Measurements from ENCODE around the gene PTPRN2.
"Not testable (repeated sequence)": the region's sequence is repeated elsewhere in the genome, so short reads cannot be mapped to it uniquely, and the experiment has no call there.

The PTPRN2 gene

DNA sequence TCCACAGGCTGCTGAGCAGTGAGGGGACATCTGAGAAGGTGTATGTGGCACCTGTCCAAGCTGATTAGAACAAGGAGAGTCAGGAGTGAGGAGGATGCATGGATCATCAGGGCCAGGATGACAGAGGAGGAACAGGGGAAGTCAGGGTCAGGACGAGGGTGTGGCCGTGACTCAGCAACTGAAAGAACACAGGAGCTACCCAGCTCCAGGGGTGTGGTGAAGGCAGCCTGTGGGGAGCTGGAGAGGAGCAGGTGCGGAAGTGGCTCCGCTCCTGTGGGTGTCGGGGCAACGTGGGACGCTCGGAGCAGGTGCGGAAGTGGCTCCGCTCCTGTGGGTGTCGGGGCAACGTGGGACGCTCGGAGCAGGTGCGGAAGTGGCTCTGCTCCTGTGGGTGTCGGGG is 79.3 kb downstream of the PTPRN2 start:
- not testable (repeated sequence) for H3K56ac ChIP-seq (ENCODE audit: low read length); H3K4me3 ChIP-seq (ENCODE audit: low read length); H3K4me2 ChIP-seq (ENCODE audit: low read length); H3K27ac ChIP-seq (ENCODE audit: low read depth, low read length); H3K36me3 ChIP-seq (ENCODE audit: control insufficient read depth, insufficient read depth, low read length); H3K27me3 ChIP-seq (ENCODE audit: insufficient read depth, low read length, poor library complexity); H2BK5ac ChIP-seq (ENCODE audit: low read length); H3K79me1 ChIP-seq (ENCODE audit: low read length); H3K79me2 ChIP-seq (ENCODE audit: control insufficient read depth, insufficient read depth, low read length); H2AK5ac ChIP-seq (ENCODE audit: low read length); DNase-seq; H3K23ac ChIP-seq (ENCODE audit: low read length); H3K4ac ChIP-seq (ENCODE audit: low read depth, low read length); H4K8ac ChIP-seq (ENCODE audit: low read depth, low read length); H3K4me1 ChIP-seq (ENCODE audit: control insufficient read depth, low read depth, low read length); H2BK120ac ChIP-seq (ENCODE audit: low read depth, low read length); H2BK15ac ChIP-seq (replicated peaks; ENCODE audit: low read depth); H3K9ac ChIP-seq (ENCODE audit: low read length); H4K5ac ChIP-seq (ENCODE audit: low read length); H3K18ac ChIP-seq (ENCODE audit: low read length)
- WGBS (ENCODE audit: extremely low coverage, insufficient coverage, low lambda C conversion rate), result no CpG with 5 or more reads among the region's 16 CpGs

DNA sequence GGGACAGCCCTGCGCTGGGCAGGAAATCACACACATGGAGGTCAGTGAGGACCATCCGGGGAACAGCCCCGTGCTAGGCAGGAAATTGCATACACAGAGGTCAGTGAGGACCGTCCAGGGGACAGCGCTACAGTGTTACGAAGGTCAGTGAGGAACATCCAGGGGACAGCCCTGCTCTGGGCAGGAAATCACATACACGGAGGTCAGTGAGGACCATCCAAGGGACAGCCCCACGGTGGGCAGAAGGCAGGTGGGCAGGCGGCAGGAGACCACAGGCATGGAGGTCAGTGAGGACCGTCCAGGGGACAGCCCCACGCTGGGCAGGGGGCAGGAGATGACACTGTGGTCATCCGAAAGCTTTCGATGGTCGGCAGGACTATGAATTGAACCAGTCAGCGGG is 79.7 kb downstream of the PTPRN2 start:
- no peaks in the 10 kb centered on the region for H3K27me3 ChIP-seq (ENCODE audit: insufficient read depth, low read length, poor library complexity)
- no peaks in the 10 kb centered on the region for H3K79me2 ChIP-seq (ENCODE audit: control insufficient read depth, insufficient read depth, low read length)
- H4K8ac ChIP-seq (ENCODE audit: low read depth, low read length), result no peak overlapping the region
- H3K56ac ChIP-seq (ENCODE audit: low read length), result no peak overlapping the region
- H2BK120ac ChIP-seq (ENCODE audit: low read depth, low read length), result no peak overlapping the region
- H4K5ac ChIP-seq (ENCODE audit: low read length), result no peak overlapping the region
- H2BK15ac ChIP-seq (replicated peaks; ENCODE audit: low read depth), result no peak overlapping the region
- no CpG with 5 or more reads among the region's 15 CpGs for WGBS (ENCODE audit: extremely low coverage, insufficient coverage, low lambda C conversion rate)
- no peak overlapping the region for H2AK5ac ChIP-seq (ENCODE audit: low read length)
- H3K4me1 ChIP-seq (ENCODE audit: control insufficient read depth, low read depth, low read length), result no peaks in the 10 kb centered on the region
- no peak for DNase-seq
- no peak overlapping the region for H2BK5ac ChIP-seq (ENCODE audit: low read length)
- no peak overlapping the region for H3K4me3 ChIP-seq (ENCODE audit: low read length)
- H3K4ac ChIP-seq (ENCODE audit: low read depth, low read length), result no peak overlapping the region
- H3K36me3 ChIP-seq (ENCODE audit: control insufficient read depth, insufficient read depth, low read length), result no peaks in the 10 kb centered on the region
- H3K18ac ChIP-seq (ENCODE audit: low read length), result no peak overlapping the region
- H3K9ac ChIP-seq (ENCODE audit: low read length), result no peak overlapping the region
- H3K79me1 ChIP-seq (ENCODE audit: low read length), result no peaks in the 10 kb centered on the region
- H3K23ac ChIP-seq (ENCODE audit: low read length), result no peak overlapping the region
- no peak overlapping the region for H3K4me2 ChIP-seq (ENCODE audit: low read length)
- H3K27ac ChIP-seq (ENCODE audit: low read depth, low read length), result no peak overlapping the region

DNA sequence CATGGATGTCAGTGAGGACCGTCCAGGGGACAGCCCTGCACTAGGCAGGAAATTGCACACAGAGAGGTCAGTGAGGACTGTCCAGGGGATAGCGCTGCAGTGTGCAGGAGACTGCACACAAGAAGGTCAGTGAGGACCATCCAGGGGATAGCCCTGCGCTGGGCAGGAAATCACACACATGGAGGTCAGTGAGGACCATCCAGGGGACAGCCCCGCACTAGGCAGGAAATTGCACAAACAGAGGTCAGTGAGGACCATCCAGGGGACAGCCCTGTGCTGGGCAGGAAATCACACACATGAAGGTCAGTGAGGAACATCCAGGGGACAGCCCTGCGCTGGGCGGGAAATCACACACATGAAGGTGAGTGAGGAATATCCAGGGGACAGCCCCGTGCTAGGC is 80.4 kb downstream of the PTPRN2 start:
- H2BK15ac ChIP-seq (replicated peaks; ENCODE audit: low read depth); H3K56ac ChIP-seq (ENCODE audit: low read length); H3K36me3 ChIP-seq (ENCODE audit: control insufficient read depth, insufficient read depth, low read length); H3K4me1 ChIP-seq (ENCODE audit: control insufficient read depth, low read depth, low read length); H3K4ac ChIP-seq (ENCODE audit: low read depth, low read length); H4K5ac ChIP-seq (ENCODE audit: low read length); H3K27me3 ChIP-seq (ENCODE audit: insufficient read depth, low read length, poor library complexity); DNase-seq; H3K79me2 ChIP-seq (ENCODE audit: control insufficient read depth, insufficient read depth, low read length); H3K23ac ChIP-seq (ENCODE audit: low read length); H3K4me3 ChIP-seq (ENCODE audit: low read length); H3K4me2 ChIP-seq (ENCODE audit: low read length); H4K8ac ChIP-seq (ENCODE audit: low read depth, low read length); H3K79me1 ChIP-seq (ENCODE audit: low read length); H2BK120ac ChIP-seq (ENCODE audit: low read depth, low read length); H3K27ac ChIP-seq (ENCODE audit: low read depth, low read length); H3K18ac ChIP-seq (ENCODE audit: low read length); H2AK5ac ChIP-seq (ENCODE audit: low read length); H2BK5ac ChIP-seq (ENCODE audit: low read length); H3K9ac ChIP-seq (ENCODE audit: low read length): not testable (repeated sequence)
- WGBS (ENCODE audit: extremely low coverage, insufficient coverage, low lambda C conversion rate), result no CpG with 5 or more reads among the region's 7 CpGs

DNA sequence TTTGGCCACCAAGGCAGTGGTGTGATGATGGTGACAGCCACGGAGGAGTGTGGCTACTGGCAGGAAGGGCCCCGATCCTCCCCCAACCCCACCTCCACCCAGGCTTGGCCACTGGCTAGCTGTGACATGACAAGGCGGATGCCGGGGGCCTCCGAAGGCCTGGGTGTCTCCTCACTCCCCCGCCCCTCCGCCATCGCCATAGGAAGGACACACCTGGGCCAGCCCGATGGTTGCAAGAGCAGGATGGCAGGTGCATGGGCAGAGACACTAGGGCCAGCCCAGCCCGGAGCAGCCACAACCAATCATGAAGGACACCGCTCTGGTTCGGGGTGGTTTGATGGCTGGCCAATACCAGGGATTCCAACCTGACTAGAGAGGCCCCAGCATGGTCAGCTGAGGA is 81.0 kb downstream of the PTPRN2 start:
- Histone ChIP-seq H4K8ac (ENCODE audit: low read depth, low read length) (no peak overlapping the region), H3K4me3 (ENCODE audit: low read length) (no peak overlapping the region), H3K27ac (ENCODE audit: low read depth, low read length) (no peak overlapping the region), H3K79me2 (ENCODE audit: control insufficient read depth, insufficient read depth, low read length) (no peaks in the 10 kb centered on the region), H3K27me3 (ENCODE audit: insufficient read depth, low read length, poor library complexity) (no peaks in the 10 kb centered on the region), H3K18ac (ENCODE audit: low read length) (no peak overlapping the region), H2BK15ac (replicated peaks; ENCODE audit: low read depth) (no peak overlapping the region), H3K79me1 (ENCODE audit: low read length) (no peaks in the 10 kb centered on the region), H3K9ac (ENCODE audit: low read length) (no peak overlapping the region), H2BK5ac (ENCODE audit: low read length) (no peak overlapping the region), H2BK120ac (ENCODE audit: low read depth, low read length) (no peak overlapping the region), H3K23ac (ENCODE audit: low read length) (no peak overlapping the region), H4K5ac (ENCODE audit: low read length) (no peak overlapping the region), H3K36me3 (ENCODE audit: control insufficient read depth, insufficient read depth, low read length) (no peaks in the 10 kb centered on the region), H3K4me1 (ENCODE audit: control insufficient read depth, low read depth, low read length) (no peaks in the 10 kb centered on the region), H3K4ac (ENCODE audit: low read depth, low read length) (no peak overlapping the region), H3K56ac (ENCODE audit: low read length) (no peak overlapping the region), H2AK5ac (ENCODE audit: low read length) (no peak overlapping the region), H3K4me2 (ENCODE audit: low read length) (no peak overlapping the region)
- WGBS (ENCODE audit: extremely low coverage, insufficient coverage, low lambda C conversion rate), result no CpG with 5 or more reads among the region's 12 CpGs
- no peak for DNase-seq

DNA sequence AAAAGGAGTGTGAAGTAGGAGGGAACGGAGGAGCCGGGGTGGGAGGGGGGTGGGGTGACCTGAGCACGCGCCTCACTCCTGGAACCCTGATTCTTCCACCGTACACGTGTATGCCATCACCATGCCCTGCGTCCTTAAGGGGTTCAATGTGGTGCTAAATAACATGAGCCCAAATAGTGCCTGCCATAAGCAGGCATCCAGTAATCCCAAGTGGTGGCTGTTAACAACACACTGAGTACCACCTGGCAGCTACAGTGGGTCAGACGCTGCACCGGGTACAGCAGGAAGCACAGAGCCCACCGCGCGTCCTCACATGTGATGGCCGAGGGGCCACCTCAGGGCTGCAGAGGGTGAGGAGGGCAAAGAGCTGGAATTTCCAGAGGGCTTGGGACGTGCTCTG is 81.9 kb downstream of the PTPRN2 start:
- Histone ChIP-seq H3K27ac (ENCODE audit: low read depth, low read length) (no peak overlapping the region), H3K27me3 (ENCODE audit: insufficient read depth, low read length, poor library complexity) (no peaks in the 10 kb centered on the region), H3K4ac (ENCODE audit: low read depth, low read length) (no peak overlapping the region), H2BK120ac (ENCODE audit: low read depth, low read length) (no peak overlapping the region), H3K36me3 (ENCODE audit: control insufficient read depth, insufficient read depth, low read length) (no peaks in the 10 kb centered on the region), H3K79me2 (ENCODE audit: control insufficient read depth, insufficient read depth, low read length) (no peaks in the 10 kb centered on the region), H3K79me1 (ENCODE audit: low read length) (no peaks in the 10 kb centered on the region), H3K4me2 (ENCODE audit: low read length) (no peak overlapping the region), H3K9ac (ENCODE audit: low read length) (no peak overlapping the region), H4K8ac (ENCODE audit: low read depth, low read length) (no peak overlapping the region), H2AK5ac (ENCODE audit: low read length) (no peak overlapping the region), H3K4me3 (ENCODE audit: low read length) (no peak overlapping the region), H3K56ac (ENCODE audit: low read length) (no peak overlapping the region), H3K18ac (ENCODE audit: low read length) (no peak overlapping the region), H2BK15ac (replicated peaks; ENCODE audit: low read depth) (no peak overlapping the region), H4K5ac (ENCODE audit: low read length) (no peak overlapping the region), H2BK5ac (ENCODE audit: low read length) (no peak overlapping the region), H3K4me1 (ENCODE audit: control insufficient read depth, low read depth, low read length) (no peaks in the 10 kb centered on the region), H3K23ac (ENCODE audit: low read length) (no peak overlapping the region)
- DNase-seq, result no peak
- WGBS (ENCODE audit: extremely low coverage, insufficient coverage, low lambda C conversion rate), result no CpG with 5 or more reads among the region's 14 CpGs

DNA sequence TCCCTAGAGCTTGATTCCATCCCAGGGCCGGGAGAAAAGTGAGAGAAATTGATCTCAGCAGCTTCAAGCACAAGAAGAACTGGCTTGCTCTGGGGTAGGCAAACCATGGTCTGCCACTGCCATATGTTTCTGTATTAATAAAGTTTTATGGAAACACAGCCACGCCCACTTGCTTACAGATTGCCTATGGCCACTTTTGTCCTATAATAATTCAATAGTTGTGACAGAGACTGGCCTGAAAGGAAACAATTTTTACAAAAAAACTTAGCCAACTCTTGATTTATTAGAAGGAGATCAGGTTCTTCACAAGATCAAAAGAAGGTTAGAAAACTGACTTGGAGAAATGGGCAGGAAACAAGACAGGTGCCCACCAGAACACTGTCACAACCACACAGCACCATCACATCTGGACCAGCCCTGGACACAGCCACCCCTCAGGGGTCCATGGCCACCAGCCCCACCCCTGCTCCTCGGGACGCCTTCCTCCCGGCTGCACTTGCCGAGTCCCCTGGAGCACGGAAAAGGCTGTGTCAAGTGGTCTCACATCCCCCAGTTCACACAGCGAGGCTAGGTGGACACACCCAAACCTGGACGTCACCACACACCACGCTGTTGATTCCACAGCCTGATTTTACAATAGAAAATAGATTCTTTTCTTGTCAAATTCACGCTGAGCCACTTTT is 85.4 kb downstream of the PTPRN2 start:
- no peak overlapping the region for H2BK120ac ChIP-seq (ENCODE audit: low read depth, low read length)
- H3K27ac ChIP-seq (ENCODE audit: low read depth, low read length), result no peak overlapping the region
- no peak for DNase-seq
- no peak overlapping the region for H2BK15ac ChIP-seq (replicated peaks; ENCODE audit: low read depth)
- no peaks in the 10 kb centered on the region for H3K79me1 ChIP-seq (ENCODE audit: low read length)
- H3K4me2 ChIP-seq (ENCODE audit: low read length), result no peak overlapping the region
- H3K36me3 ChIP-seq (ENCODE audit: control insufficient read depth, insufficient read depth, low read length), result no peaks in the 10 kb centered on the region
- H3K4ac ChIP-seq (ENCODE audit: low read depth, low read length), result no peak overlapping the region
- H2AK5ac ChIP-seq (ENCODE audit: low read length), result no peak overlapping the region
- H3K9ac ChIP-seq (ENCODE audit: low read length), result no peak overlapping the region
- no peak overlapping the region for H4K5ac ChIP-seq (ENCODE audit: low read length)
- H2BK5ac ChIP-seq (ENCODE audit: low read length), result no peak overlapping the region
- H3K4me3 ChIP-seq (ENCODE audit: low read length), result no peak overlapping the region
- H3K56ac ChIP-seq (ENCODE audit: low read length), result no peak overlapping the region
- H3K4me1 ChIP-seq (ENCODE audit: control insufficient read depth, low read depth, low read length), result no peaks in the 10 kb centered on the region
- H3K79me2 ChIP-seq (ENCODE audit: control insufficient read depth, insufficient read depth, low read length), result no peaks in the 10 kb centered on the region
- no peak overlapping the region for H3K18ac ChIP-seq (ENCODE audit: low read length)
- no CpG with 5 or more reads among the region's 11 CpGs for WGBS (ENCODE audit: extremely low coverage, insufficient coverage, low lambda C conversion rate)
- H3K23ac ChIP-seq (ENCODE audit: low read length), result no peak overlapping the region
- H4K8ac ChIP-seq (ENCODE audit: low read depth, low read length), result no peak overlapping the region
- H3K27me3 ChIP-seq (ENCODE audit: insufficient read depth, low read length, poor library complexity), result no peaks in the 10 kb centered on the region
